ENCODE results near the gene MIPOL1. TPM values are rescaled to one million over a fixed set of nuclear protein-coding genes. Genes with fewer than 3 reads are reported as not detected.

Gene MIPOL1
- total RNA-seq, 2 donors from 2014 or later, result 8.6 to 27.0 TPM

DNA sequence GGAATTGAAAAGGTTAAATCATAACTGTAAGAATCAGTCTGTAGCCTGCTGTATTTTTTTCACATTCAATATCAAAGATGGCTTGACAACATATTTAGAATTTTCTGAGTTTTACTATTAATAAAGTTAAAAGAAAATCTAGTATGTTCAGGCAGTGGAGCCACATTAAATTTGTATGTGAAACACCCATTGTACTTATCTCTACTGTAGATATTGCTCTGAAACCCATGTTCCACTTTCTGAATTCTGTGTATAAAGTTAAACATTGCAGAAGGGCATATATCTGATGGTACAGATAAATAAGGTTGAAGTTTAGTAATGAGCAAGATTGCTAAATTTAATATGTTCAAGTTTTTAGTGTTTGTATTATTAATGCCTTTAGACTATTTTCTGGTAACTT lies 224.6 kb downstream of the MIPOL1 start:
- H3K36me3 ChIP-seq (replicated peaks in 1 of 2; ENCODE audit: insufficient read depth in 1 of 2, low read depth in 2 of 2), result no peaks in the 10 kb centered on the region
- no peaks in the 10 kb centered on the region for H3K4me1 ChIP-seq
- no peaks in the 10 kb centered on the region for H3K27me3 ChIP-seq
- intact Hi-C loops (cut with DNase I), result no loop called here
- no peak for TF ChIP-seq POLR2A (IDR thresholded peaks at IDR 0.05)
- TF ChIP-seq, protein P1, sequence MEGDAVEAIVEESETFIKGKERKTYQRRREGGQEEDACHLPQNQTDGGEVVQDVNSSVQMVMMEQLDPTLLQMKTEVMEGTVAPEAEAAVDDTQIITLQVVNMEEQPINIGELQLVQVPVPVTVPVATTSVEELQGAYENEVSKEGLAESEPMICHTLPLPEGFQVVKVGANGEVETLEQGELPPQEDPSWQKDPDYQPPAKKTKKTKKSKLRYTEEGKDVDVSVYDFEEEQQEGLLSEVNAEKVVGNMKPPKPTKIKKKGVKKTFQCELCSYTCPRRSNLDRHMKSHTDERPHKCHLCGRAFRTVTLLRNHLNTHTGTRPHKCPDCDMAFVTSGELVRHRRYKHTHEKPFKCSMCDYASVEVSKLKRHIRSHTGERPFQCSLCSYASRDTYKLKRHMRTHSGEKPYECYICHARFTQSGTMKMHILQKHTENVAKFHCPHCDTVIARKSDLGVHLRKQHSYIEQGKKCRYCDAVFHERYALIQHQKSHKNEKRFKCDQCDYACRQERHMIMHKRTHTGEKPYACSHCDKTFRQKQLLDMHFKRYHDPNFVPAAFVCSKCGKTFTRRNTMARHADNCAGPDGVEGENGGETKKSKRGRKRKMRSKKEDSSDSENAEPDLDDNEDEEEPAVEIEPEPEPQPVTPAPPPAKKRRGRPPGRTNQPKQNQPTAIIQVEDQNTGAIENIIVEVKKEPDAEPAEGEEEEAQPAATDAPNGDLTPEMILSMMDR (IDR thresholded peaks at IDR 0.05), result no peak
- no peaks in the 10 kb centered on the region for H3K9me3 ChIP-seq
- no peak overlapping the region for H3K4me3 ChIP-seq
- no peak for DNase-seq
- H3K27ac ChIP-seq, result no peak overlapping the region
- ATAC-seq, result no peak

DNA sequence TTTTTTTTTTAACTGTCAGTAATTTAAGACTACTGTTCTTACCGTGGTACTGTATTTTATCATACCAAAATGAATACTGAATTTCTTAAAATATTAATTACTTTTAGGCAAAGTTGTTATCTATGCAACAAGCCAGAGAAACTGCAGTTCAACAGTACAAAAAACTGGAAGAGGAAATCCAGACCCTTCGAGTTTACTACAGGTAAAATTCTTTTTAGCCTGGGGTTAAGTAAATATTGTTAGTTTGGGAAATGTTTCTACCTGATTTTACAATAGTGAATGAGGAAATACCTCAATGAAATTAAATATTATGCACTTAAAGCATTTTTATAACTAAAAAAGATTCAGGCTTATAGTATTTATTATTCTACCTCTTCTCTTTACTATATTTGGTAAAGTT lies 225.0 kb downstream of the MIPOL1 start:
- H3K36me3 ChIP-seq (replicated peaks in 1 of 2; ENCODE audit: insufficient read depth in 1 of 2, low read depth in 2 of 2), result no peaks in the 10 kb centered on the region
- DNase-seq (no peak), ATAC-seq (no peak)
- TF ChIP-seq POLR2A (IDR thresholded peaks at IDR 0.05), result no peak
- TF ChIP-seq, protein P1 (IDR thresholded peaks at IDR 0.05), result no peak
- 30 to 35% methylated on average over 2 of the region's 2 CpGs for WGBS, 2 donors
- intact Hi-C loops (cut with DNase I), result no loop called here
- H3K27me3 ChIP-seq, result no peaks in the 10 kb centered on the region
- no peaks in the 10 kb centered on the region for H3K9me3 ChIP-seq
- no peak overlapping the region for H3K4me3 ChIP-seq
- H3K4me1 ChIP-seq, result no peaks in the 10 kb centered on the region
- no peak overlapping the region for H3K27ac ChIP-seq

DNA sequence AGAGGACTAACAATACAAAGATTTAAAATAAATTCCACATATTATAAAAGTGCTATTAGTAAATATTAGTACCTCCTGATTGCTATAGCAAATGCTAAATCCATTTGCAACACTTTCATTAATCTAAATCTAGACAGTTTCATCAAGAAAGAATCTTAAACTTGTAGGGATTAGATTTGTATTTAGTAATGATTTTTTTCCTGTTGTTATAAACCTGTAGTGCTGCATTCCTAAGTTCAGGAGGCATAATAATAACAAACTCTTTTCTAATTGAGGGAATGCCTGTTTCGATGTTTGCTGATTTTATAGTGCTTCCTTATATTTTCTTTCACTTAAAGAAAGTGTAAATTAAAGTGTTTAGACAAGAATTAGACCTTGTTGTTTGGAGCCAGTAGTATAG lies 231.2 kb downstream of the MIPOL1 start:
- Histone ChIP-seq H3K27me3 (no peaks in the 10 kb centered on the region), H3K36me3 (replicated peaks in 1 of 2; ENCODE audit: insufficient read depth in 1 of 2, low read depth in 2 of 2) (no peaks in the 10 kb centered on the region), H3K4me1 (no peaks in the 10 kb centered on the region), H3K9me3 (no peaks in the 10 kb centered on the region), H3K4me3 (no peak overlapping the region), H3K27ac (no peak overlapping the region)
- intact Hi-C loops (cut with DNase I), result no loop called here
- TF ChIP-seq, protein P1 (IDR thresholded peaks at IDR 0.05), result no peak
- TF ChIP-seq POLR2A (IDR thresholded peaks at IDR 0.05), result no peak
- ATAC-seq (peak; percentile 60), DNase-seq (no peak)
- 55 to 68% methylated on average over 1 of the region's 1 CpG for WGBS, 2 donors

DNA sequence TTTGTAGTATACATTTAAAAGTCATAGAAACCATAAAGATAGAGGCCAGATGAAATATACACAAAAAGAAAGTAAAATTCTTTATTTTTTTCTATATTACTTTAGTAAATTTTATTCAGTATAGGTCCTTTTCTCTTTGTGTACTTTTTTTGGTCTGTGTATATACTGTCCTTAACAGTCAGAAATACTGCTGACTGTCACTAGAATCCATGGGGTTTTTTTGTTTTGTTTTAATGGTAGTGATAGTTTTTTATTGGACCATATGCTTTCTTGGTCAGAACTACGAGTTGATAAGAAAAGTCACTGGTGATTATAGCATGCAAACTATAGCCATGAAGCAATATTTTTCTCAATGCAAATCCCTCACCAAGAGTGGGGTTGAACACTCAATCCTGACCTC lies 231.9 kb downstream of the MIPOL1 start:
- ATAC-seq (no peak), DNase-seq (no peak)
- no peak overlapping the region for H3K4me3 ChIP-seq
- H3K27ac ChIP-seq, result no peak overlapping the region
- no peak for TF ChIP-seq POLR2A (IDR thresholded peaks at IDR 0.05)
- TF ChIP-seq, protein P1 (IDR thresholded peaks at IDR 0.05), result no peak
- no peaks in the 10 kb centered on the region for H3K36me3 ChIP-seq (replicated peaks in 1 of 2; ENCODE audit: insufficient read depth in 1 of 2, low read depth in 2 of 2)
- no peaks in the 10 kb centered on the region for H3K9me3 ChIP-seq
- intact Hi-C loops (cut with DNase I), result no loop called here
- H3K4me1 ChIP-seq, result no peaks in the 10 kb centered on the region
- 69 to 75% methylated on average over 1 of the region's 1 CpG for WGBS, 2 donors
- no peaks in the 10 kb centered on the region for H3K27me3 ChIP-seq

DNA sequence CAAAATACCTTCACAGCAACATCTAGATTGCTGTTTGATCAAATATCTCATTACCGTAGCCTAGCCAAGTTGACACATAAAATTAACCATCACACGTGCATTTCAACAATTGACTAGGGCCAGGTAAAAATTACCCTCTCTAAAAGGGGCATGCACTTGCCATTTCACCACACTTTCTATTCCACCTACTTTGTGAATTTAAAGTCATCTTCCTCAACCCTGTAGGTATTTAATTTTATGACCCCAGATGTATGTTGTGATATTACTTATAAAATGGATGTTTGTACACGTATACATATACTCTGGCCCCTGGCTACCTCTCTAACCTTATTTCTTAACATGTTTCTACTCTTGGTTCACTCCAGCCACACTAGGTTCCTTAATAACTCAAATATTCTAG lies 237.1 kb downstream of the MIPOL1 start:
- Histone ChIP-seq H3K4me1 (no peaks in the 10 kb centered on the region), H3K9me3 (no peaks in the 10 kb centered on the region), H3K36me3 (replicated peaks in 1 of 2; ENCODE audit: insufficient read depth in 1 of 2, low read depth in 2 of 2) (no peaks in the 10 kb centered on the region), H3K27ac (no peak overlapping the region), H3K4me3 (no peak overlapping the region), H3K27me3 (no peaks in the 10 kb centered on the region)
- intact Hi-C loops (cut with DNase I), result no loop called here
- DNase-seq (no peak), ATAC-seq (no peak)
- WGBS, 2 donors, result 86 to 96% methylated on average over 3 of the region's 3 CpGs
- TF ChIP-seq POLR2A (IDR thresholded peaks at IDR 0.05), result no peak
- TF ChIP-seq, protein P1 (IDR thresholded peaks at IDR 0.05), result no peak
